GM19397 (cell line): ENCODE results near the gene AKNA.

ENCODE experiments used
- ATAC-seq: cut with Tn5 transposase; IDR thresholded peaks from one replicate; pipeline ENCODE4 v1.9.1; 2021; ENCODE audit warnings: mild to moderate bottlenecking, moderate library complexity; ENCODE audit not compliant: unreplicated experiment

AKNA gene

DNA sequence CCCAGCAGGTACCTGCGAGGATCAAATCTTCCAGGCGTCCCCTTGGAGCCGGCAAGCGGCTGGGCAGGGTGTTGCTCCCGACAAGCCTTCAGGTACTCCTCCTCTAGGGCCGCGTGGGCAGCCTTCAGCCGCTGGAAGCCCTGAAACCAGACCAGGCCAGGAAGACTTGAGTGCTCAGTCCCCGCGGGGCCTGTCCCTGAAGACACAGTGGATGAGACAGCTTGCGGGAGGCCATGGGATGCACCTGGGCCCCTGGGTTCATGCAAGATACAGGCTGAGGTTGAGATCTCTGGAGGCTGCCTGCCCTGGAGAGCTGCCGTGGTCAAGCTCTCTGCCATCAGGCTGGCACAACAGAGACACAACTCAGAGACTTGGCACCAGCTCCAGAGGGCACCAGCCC lies 25.4 kb downstream of the AKNA start:
- ATAC-seq: no peak

DNA sequence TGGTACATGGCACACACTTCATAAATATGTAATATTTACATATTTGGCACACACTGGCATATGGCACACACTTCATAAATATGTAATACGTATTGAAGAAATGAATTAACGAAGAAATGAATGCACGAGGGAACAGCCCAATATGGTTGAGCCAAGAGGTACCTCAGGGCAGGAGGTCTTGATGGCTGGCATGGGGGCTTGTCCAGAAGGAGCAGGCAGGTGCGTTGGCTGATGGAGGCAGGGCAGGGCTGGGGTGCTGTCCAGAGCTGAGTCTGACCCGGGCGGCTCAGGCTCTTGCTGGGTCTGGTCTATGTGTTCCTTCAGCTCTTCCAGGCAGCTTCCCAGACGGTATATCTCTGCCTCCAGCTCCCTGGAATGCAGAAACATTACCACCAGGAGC lies 26.2 kb downstream of the AKNA start:
- ATAC-seq: no peak

DNA sequence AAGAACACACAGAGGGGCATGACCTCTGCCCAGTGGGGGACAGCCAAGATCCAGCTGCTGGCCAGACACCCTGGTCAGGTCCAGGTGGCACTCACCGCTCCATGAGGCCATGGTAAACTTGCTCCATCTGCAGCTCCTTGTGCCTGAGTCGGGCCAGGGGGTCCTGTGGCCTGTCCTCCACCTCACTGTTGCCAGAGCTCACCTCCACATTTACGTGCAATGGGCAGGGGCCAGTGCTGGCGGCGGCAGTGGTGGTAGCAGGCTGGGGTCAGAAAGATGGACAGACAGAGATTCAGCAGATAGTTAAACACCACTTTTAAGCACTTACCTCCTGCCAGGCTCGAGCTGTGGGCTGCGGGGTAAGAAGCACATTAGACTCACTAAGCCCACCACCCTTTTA lies 28.0 kb downstream of the AKNA start:
- no peak for ATAC-seq

DNA sequence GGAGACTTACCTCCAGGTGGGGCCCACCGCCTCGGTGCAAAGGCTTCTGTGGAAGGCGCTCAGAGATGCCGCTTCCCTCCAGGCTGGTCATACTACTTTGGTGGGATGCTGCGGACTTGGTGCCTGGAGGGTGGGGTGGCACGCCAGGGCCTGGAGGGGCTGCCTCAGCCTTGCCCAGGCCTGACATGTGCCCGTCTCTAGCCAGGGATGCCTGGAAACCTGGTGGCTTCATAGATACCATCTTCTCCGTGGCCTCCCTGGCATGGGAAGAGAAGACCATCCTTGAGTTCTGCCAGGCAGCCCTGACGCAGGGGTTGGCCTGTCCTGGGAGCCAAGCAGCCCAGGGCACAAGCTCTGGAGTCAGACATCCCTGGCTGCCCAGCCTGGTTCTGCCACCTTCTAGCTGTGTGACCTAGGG lies 29.9 kb downstream of the AKNA start:
- no peak for ATAC-seq

DNA sequence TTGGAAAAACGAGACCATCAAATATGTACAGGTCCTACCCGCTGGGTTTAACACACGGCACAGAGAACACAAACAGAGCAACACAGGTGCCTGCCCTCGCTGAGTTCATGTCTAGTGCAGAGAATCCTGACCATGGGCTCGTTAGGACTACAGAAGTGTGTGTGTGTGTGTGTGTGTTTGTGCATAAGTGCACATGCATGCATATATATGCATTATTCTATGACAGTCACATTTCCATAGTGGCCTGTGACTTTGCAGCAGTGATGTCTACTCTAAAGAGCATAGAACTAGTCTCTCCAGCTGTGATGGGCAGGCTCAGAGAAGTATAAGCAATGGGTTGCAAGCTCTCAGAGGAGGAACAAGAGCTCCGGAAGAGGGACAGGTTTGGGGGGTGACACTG lies 30.4 kb downstream of the AKNA start:
- ATAC-seq: no peak

DNA sequence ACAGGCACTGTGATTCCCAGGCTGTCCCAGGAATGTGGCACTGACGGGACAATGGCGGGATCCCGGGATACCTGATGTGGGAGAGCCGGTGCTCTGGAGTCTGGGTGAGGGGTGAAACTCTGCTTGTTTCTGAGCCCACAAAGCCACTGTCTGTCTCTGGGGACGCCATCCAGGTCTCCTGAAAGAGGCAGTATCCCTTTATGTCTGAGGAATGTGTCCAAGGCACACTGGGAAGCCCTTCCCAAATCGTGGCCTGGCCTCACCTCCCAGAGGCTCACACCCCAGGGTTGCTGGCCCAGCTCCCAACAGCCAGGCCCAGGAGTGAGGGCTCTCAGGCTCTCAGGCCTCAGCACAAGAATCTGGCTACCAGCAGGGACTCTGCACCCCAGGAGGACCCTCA lies 31.0 kb downstream of the AKNA start:
- ATAC-seq: no peak

DNA sequence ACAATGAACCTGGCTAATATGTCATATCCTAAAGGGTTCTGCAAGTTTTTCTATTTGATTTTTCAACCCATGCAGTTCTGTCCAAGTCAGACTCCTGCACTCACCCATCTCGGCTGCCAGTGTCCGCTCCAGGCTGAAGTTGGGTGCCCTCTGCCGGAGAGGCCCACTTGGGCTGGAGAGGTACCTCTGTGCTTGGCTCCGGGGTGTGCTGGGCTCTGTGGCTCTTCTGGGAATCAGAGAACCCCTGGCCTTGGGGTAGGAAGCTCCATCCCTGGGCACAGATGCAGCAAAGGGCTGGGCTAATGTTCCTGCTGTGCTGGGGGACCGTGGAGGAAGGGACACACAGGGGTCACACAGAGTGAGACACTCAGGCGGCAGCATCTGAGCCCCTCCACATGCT lies 32.0 kb downstream of the AKNA start:
- no peak for ATAC-seq

DNA sequence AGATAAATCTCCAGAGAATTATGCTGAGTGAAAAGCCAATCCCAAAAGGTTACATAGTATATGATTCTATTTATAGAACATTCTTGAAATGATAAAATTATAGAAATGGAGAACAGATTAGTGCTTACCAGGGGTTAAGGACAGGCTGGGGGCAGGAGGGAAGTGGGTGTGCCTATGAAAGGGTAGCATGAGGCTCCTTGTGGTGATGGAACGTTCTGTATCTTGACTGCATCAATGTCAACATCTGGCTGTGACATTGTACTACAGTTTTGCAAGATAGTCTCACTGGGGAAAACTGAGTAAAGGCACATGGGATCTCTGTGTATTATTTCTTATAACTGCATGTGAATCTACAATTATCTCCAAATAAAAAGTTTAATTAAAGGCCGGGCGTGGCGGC lies 35.9 kb downstream of the AKNA start:
- no peak for ATAC-seq

DNA sequence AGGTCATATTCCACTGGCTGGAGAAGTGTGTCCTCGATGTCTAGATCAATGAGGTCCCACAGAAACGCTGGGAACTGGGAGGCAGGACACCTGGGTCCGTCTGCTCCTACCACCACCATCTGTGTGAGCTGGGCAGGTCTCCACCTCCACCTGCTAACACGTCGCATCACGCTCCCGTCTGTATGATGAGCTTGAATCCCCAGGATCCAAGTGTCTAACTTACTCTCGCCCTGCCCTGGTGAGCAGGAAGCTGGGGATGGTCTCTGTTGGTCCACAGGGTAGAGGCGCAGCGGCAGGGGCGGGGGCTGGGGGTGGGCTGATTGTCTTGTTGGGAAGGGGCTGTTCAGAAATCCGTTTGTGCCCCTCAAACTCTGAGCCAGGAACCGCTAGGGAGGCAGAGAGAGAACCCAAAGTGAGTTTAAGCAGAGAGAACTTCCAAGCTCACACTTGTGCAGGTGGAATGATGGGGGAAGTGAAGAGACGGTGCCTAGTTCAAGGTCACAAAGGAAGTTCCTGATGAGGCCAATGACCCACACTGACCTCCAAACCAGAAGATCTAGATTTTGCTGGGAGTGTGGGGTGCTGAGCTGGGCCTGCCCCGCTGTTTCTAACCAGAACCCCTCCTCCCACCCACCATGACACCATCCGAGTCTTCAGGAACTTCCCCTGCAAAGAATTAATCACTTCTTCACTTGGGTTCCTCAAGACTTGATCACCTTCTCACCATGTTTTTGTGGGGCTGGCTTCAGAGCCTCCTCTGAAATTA lies 37.0 kb downstream of the AKNA start:
- ATAC-seq: no peak

DNA sequence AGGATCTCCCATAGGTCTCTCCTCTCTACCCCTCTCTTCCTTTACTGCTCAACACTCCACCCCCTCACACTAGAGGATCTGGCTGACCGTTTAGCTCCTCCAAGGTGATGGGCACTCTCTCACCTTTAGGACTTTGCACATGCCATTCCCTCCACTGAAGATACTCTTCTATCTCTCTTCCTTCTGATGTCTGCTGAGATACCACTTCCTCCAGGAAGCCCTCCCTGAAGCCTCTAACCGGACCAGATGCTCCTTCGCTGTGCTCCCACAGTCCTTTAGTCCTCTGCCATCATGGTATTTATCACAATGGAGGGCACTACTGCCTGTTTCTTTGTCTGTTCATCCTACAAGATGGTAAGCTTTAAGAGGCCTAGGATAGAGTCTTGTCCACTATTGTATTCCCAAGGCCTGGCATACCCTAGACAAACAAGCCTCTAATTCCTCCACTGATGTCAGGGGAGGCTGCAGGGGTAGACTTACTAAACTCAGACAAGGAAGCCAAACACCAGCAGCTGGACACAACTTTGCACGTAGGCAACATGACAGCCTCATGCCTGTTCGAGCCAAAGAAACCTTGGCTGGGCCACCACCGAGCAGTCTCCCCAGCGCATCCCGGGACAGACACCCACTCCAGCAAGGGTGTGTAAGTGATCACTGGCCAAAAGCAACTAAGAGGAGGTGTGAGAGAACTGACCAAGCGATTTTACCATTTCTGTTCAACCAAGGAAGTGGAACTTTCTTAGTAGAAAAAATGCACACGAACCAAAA lies 37.9 kb downstream of the AKNA start:
- ATAC-seq: no peak

DNA sequence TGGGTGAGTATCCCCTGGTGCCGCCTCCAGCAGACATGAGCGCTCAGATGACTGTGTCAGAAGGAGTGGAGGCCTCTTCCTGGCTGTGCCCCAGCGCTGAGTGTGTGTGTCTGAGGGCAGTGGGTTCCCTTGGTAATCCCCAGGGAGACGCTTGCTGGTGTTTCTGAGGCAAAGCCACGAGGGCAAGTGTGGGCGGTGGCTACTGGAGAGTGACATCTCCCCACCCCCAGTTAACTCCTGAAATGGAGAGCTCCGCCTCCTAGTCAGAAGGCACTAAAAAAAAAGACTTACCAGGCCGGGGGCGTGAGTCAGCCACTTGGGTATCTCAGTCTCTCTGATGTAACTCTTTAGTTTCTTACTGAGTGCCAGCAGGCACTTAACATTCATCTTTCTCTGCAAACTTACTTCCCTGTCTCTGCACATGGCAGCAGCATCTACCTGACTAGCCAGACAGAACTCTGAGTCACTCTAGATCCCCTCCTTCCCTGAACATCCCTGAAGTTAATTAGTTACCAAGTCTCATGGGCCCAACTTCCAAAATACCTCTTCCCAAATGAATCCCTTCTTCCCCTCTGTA lies 38.8 kb downstream of the AKNA start:
- peak; percentile 85 for ATAC-seq

DNA sequence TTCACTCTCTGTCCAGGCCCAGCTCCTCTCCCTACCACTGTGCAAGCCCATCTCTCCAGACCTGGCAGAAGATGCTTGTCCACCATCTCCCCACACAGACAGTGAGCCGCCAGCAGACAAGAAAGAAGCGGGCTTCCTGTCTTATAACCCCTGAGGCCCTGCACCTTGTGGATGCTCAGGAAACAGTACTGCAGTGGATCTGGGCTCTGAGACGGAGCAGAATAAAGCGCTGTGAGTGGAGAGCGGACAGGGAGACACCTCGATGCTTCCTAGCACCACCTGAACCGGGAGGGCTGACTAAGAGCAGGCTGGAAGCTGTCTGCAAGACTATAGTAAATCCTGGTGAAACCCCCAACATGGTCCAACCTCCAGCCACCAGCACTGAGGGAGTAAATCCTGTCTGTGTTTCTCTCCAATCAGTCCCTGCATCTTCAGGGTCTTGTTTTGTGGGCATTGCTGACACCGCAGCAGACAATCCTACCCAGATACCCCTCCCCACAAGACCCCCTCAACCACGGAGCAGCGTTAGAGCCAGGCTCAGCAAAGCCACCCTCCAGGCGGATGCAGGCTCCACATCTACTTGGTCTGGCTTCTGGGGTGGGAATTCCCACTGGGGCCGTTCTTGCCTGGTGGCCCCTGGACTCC lies 39.4 kb downstream of the AKNA start:
- ATAC-seq: no peak

DNA sequence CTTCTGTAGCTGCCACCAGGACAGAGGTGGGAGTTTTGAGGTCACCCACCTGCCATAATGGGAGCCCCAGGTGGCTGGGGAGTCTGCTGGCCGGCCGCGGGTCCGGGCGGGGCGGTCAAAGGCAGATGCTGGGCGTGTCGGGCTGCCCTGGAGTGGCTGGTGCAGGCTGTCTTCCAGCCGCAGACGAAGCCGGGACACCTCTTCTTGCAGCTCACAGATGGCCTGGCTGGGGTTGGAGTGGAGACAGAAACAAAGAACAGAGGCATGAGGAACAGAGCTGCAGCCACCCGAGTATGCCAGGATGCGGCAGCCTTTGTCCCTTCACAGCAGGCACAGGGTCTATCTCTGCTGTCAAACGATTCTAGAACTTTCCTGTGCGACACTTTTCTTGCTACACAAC lies 40.1 kb downstream of the AKNA start:
- no peak for ATAC-seq

DNA sequence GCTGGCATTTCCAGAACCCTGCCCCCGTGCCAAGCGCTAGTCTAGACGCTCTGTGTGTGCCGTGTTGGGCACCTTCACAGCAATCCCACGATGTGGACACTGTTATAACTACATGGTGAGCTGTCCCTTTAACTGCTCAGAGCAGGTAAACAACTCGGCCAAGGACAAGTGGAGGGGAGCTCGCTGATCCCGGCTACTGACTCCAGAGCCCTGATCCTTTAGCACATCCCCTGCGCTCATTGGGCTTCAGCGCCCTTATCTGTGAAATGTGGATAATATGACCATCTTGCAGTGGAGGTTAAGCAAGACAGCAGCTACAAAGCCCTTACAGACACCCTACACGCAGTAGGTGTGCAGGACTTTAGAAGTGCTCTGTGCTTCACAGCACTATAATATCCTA lies 41.6 kb downstream of the AKNA start:
- ATAC-seq: no peak

DNA sequence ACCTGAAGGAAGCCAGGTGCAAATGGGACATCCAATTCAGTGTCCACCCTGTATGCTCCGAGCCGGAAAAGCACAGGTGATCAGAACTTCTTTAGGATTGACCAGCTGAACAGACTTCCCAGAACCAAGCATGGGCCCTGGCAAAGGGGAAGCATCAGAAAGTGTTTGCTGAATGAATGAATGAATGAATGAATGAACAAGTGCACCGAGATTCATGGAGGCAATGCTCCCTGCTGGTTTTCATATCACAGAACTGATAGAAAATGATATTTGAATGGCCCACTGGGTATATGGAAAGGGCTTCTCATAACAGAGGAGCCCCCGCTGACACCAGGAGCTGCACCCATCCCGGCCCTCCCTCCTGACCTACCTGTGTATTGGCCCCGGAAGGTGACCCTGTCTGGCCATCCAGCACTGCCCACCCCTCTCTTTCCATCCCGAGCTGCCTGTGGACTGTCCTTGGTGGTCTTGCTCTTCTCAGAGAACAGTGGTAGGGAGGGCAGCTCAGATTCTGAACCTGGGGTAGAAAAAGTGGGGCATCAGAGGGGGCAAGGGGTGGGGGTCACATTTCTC lies 42.2 kb downstream of the AKNA start:
- ATAC-seq: no peak

DNA sequence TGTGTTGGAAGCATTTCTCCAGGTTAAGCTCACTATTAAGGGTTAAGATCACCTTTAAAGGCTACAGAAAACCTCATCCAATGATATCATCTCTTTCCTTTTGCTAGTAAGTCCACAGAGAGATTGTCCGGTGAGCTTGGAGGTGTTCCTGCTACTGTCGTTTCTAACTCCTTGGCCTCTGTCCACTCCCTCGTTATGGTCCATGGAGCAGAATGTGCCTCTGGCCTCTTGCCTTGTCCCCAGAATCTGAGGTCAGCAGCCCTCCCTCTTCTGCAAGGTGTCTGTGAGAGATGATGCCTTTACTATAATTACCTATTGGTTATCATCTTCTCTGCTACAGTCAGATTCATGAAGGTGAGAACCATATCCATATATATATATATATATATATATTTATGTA lies 43.1 kb downstream of the AKNA start:
- no peak for ATAC-seq

DNA sequence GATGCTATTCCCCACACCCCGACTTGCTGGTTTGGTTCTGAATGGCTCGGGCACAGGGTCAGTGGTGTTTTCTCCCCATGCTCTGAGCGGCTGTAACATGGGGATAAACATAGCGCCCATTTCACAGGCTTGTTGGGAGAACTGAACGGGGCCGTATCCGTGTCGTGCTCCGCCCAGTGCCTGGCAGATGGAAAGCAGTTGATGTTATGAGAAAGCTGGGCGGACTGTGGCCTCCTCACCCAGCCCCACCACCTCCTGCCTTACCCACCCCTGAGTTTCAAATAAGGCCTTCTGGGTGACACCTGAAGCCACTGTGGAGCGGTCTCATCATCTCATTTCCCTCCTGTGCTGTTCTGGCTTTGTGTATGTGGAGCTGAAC lies 43.6 kb downstream of the AKNA start:
- no peak for ATAC-seq

DNA sequence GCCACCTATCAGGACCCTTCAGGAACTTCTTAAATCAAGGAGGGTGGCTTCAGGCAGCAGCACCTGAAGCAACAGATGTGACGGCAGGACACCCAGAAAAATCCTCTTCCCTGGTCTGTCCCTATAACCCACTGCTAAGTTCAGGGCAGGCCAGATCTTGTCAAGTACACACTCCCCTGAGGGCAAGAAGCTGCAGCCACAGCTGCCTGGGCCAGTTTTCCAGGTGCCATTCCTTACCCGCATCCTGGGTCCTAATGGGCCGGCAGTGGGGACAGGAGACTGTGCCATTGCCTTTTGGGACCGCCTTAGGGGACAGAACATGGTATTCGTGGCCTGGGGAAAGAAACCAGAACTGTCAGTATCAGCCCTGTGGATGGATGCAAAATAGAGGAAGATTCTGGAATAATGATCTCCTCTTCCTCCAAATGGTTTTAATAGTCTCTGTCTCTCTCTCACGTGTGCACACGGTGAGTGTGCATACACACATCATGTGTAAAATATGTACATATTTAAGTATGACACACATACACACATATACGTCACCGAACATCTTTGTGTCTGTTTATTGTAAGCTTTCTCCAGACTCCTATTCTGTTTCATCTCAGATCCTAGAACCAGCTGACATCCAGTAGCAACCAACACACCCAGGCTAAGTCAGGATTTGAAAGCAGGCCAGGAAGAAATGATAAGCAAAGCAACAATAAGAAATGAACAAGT lies 44.2 kb downstream of the AKNA start:
- ATAC-seq: no peak

DNA sequence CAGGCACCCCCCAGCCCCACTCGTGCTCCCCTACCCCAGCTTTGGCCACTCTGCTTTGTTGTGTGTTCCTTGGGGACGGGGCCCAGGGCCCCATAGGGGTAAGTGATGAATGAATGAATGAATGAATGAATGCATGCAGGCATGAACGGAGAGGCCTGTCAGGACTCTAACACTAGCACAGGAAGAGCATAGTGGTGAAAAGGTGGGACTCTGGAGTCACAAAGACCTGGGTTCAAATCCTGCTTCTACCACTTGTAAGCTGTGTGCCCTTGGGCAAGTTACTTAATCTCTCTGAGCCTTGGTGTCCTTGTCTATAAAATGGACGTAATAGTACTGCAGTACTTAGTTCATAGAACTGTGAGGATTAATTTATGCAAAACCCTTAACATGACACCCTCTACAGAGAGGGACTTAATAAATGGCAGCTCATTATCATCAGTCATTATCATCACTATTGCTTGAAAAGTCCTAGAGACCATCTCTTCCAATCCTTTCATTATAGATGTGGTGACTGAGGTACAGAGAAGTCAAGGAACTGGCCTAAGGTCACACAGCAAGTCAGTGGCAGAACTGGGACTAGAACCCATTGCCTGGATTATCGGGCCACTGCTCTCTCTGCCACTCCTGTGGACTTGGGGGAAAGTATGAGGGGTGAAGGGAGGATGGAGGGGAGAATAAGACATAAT lies 44.9 kb downstream of the AKNA start:
- no peak for ATAC-seq

DNA sequence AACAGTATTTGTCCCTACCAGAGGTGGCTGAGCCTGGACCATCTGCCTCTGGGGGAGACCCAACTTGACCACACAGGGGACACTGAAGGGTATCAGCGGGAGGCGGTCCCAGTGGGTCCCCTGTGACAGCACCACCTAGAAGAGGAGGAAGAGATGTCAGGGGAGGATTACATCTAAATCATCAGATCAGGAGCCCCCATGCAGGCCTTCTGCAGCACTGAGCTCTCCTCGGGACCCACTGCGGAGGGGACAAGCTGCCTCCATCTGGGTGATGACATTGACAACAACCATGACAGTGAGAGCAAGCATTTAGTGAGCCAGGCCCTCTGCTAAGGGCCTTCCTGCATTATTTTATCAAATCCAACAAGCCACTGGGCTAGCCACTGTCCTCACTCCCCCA lies 45.8 kb downstream of the AKNA start:
- ATAC-seq: no peak
